ENCODE data around the gene RBM22.

DNA sequence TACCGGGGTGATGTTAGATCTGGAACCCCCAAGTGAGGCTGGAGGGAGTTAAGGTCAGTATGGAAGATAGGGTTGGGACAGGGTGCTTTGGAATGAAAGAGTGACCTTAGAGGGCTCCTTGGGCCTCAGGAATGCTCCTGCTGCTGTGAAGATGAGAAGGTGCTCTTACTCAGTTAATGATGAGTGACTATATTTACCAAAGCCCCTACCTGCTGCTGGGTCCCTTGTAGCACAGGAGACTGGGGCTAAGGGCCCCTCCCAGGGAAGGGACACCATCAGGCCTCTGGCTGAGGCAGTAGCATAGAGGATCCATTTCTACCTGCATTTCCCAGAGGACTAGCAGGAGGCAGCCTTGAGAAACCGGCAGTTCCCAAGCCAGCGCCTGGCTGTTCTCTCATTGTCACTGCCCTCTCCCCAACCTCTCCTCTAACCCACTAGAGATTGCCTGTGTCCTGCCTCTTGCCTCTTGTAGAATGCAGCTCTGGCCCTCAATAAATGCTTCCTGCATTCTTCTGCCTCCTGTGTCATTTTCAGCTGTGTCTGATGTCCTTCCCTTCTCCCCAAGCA lies 42.1 kb downstream of the RBM22 start:
- TF ChIP-seq, protein P1, sequence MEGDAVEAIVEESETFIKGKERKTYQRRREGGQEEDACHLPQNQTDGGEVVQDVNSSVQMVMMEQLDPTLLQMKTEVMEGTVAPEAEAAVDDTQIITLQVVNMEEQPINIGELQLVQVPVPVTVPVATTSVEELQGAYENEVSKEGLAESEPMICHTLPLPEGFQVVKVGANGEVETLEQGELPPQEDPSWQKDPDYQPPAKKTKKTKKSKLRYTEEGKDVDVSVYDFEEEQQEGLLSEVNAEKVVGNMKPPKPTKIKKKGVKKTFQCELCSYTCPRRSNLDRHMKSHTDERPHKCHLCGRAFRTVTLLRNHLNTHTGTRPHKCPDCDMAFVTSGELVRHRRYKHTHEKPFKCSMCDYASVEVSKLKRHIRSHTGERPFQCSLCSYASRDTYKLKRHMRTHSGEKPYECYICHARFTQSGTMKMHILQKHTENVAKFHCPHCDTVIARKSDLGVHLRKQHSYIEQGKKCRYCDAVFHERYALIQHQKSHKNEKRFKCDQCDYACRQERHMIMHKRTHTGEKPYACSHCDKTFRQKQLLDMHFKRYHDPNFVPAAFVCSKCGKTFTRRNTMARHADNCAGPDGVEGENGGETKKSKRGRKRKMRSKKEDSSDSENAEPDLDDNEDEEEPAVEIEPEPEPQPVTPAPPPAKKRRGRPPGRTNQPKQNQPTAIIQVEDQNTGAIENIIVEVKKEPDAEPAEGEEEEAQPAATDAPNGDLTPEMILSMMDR (IDR thresholded peaks at IDR 0.05; ENCODE audit: poor library complexity, severe bottlenecking): no peak
- no peak for TF ChIP-seq TAF1 (IDR thresholded peaks at IDR 0.05; ENCODE audit: low read depth)
- no peak for TF ChIP-seq EZH2 (IDR thresholded peaks at IDR 0.05; ENCODE audit: borderline replicate concordance, insufficient read depth, low read length, poor library complexity, severe bottlenecking)
- TF ChIP-seq EP300 (conservative IDR thresholded peaks at IDR 0.05; ENCODE audit: poor library complexity, severe bottlenecking): no peak
- no peak for TF ChIP-seq MXI1 (conservative IDR thresholded peaks at IDR 0.05; ENCODE audit: poor library complexity, severe bottlenecking)
- no peak for TF ChIP-seq POLR2AphosphoS5 (IDR thresholded peaks at IDR 0.05)

Measured in neural cell (in vitro differentiated cells).